Superior temporal gyrus (tissue), 1 donor: ENCODE data around the gene LHPP.
A peak's percentile ranks its signal among the peaks of the same experiment; 100 is the strongest.
"Not testable (repeated sequence)": the region's sequence is repeated elsewhere in the genome, so short reads cannot be mapped to it uniquely, and the experiment has no call there.

Experiments
- DNase-seq: peaks from one replicate; pipeline ENCODE4 v3.0.0-alpha.2; 2016; ENCODE audit errors: extremely low spot score

LHPP gene, protein sequence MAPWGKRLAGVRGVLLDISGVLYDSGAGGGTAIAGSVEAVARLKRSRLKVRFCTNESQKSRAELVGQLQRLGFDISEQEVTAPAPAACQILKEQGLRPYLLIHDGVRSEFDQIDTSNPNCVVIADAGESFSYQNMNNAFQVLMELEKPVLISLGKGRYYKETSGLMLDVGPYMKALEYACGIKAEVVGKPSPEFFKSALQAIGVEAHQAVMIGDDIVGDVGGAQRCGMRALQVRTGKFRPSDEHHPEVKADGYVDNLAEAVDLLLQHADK

GRCh38 chr10:124461642-124462347 lies at the start of gene LHPP:
LHPP (plus strand) TSS chr10:124461823; CDS start chr10:124461863, 40 bp downstream.
- peak; percentile 87 for DNase-seq

- DNase-seq: peak; percentile 49
Measured at GRCh38 chr10:124414076-124414475, 47.5 kb upstream of the LHPP start.

DNA sequence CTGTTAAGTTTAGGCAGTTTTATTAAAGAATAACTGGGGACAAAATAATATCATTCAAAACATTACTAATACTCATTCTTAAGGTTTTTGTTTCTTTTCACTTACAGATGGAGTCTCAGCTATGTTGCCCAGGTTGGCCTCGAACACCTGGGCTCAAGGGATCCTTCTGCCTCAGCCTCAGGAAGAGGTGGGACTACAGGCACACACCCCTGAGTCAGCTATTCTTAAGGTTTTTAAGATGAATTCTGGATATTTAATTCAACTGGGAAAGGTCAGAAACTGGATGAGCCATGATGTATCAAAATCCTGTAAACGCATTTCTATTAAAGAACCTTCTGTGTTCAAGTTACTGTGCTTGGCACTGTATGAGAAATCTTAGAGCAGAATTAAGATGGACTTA lies 46.4 kb upstream of the LHPP start:
- no peak for DNase-seq

DNA sequence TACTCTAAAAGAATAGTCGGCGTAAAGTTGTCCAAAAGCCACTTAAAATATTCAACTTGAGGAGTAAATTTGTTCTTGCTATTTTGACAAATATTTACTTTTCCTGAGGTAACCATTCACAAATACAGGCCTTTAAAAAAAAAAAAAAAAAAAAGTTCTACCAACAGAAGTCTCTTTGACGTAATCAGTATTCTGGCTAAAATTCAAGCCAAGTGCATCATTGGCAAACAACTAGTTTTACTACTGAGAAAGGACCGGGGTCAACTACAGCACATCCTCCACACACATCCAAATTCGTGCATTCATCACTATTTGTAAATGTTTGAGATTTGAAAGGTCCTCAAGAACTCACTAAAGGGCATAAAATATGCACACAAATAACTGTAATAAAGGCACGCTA lies 44.9 kb upstream of the LHPP start:
- peak; percentile 41 for DNase-seq

DNA sequence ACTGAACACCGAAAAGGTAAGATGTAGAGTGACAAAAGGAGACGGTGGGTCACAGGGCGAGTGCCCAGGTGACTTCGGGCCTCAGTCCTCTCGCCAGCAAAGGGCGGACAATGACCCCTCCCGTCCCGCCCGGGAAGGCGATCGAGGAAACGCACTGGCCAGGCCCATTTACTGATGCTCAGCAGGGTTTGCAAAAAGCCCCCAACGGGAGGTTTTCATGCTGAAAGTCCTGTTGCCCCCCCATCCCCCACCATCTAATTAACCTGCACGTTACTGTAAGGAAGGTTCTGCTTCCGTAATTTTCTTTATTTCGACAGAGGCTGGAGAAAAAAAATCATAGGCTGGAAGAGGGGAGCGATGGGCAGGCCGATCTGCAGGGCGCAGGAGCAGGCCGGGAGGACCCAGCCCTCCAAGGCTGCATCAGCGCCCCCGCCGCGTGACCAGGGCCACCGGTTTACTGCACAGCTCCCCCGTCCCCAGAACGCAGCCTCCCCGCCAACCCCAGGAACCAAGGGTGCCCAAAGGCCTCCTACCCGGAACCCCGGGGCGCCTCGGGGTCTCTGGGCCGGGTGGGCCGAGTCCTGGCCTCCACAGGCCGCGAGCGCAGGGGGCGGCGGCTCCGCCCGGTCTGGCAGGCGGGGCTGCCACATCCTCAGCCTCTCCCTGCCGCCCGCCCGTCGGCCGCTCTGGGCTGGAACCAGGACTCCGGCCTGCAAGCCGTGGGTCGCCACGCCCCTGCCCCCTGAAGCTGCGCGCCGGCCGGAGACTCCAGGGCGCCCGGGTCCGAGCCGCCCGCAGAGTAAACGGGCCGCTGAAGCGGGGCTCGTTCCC lies 43.5 kb upstream of the LHPP start:
- peak; percentile 54 for DNase-seq

DNA sequence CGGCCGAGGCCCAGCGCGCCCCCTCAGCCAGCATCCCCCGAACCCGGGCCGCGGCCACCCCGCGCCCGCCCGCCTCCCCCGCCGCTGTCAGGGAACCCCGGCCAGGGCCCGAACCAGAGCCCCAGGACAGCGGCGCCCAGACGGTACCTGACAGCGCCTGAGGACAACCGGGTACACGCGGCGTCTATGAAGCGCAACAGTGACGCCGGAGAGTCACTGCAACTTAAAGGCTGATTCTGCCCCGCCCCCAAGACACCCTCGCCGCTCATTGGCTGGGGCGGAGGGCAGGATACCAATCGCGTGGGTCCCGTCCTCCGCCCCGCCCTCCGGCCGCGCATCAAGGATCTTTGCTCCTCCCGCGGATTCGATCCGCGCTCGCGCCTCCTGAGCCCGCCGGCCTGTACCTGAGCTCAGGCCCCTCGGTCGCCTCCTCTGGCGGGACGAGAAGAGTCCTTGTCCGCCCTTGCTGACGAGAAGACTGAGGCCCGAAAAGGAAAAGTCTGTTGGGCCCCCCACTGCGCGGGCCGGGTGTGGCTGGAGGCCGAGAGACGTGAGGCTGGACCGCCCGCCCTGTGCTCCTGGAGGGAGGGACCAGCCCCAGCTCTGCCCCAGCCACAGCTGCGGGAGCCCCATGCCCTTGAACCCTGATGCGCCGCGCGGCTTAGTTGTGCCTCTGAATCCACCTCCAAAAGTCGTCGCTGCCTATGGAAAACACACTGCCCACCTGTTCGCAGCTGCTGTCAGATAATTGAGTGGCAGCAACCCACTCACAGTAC lies 42.7 kb upstream of the LHPP start, which contains the start of gene OAT:
TSS of gene OAT (minus strand) at position 198 of the 776 bp plus-strand sequence. CDS start 6,752 bp downstream, outside the sequence.
- DNase-seq: peak; percentile 98

DNA sequence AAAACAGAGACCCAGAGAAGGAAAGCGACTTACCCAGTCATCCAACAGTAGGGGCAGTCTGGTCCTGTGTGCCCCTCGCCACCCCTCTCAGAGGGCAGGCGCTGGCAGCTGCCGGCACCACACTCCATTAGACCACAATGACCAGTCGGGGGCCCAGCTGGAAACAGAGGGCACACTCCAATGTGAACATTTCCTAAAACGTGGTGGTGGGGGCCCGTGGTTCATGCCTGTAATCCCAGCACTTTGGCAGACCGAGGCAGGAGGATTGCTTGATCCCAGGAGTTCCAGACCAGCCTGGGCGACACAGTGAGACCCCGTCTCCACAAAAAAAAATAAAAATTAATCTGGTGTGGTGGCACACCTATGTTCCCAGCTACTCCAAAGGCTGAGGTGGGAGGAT lies 42.0 kb upstream of the LHPP start:
- no peak for DNase-seq

DNA sequence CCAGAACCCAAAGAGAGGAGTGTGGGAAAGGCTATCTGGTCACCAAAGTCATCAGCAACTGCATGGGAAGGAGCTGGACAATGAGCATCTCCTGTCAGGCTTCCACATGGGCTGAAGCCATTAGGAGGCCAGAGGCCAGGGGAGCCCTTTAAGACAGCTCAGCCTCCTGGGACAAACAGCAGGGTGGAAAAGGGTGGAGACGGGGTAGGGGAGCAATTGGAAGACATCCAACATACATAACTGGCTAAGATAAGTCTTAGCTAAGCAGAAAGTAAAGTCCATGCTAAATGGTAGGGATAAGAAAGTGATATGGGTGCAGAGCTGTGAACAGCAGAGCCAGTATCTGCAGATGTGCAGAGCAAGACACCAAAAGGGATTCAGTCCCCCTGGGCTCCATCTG lies 41.4 kb upstream of the LHPP start:
- no peak for DNase-seq

- DNase-seq: no peak
Measured at GRCh38 chr10:124422742-124423141, 38.9 kb upstream of the LHPP start.

DNA sequence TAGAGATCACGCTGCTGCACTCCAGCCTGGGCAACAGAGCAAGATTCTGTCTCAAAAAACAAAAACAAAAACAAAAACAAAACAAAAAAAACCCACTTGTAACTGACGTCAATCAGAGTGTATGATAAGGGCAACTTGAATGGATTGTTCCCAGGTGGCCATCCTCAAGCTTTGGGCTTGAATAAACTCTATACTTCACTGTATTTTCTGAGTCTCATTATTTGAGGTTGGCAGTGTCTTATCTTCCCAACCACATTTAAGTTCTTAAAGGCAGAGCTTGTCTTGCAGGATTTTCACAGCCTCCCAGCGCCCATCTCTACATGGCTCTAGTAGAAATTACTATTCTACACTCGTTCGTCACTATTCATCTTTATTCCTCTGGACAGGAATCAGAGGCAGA lies 37.8 kb upstream of the LHPP start:
- DNase-seq: no peak

GRCh38 chr10:124425227-124425962 lies 36.2 kb upstream of the LHPP start:
- no peak for DNase-seq

GRCh38 chr10:124428207-124428777 lies 33.3 kb upstream of the LHPP start:
- DNase-seq: no peak

DNA sequence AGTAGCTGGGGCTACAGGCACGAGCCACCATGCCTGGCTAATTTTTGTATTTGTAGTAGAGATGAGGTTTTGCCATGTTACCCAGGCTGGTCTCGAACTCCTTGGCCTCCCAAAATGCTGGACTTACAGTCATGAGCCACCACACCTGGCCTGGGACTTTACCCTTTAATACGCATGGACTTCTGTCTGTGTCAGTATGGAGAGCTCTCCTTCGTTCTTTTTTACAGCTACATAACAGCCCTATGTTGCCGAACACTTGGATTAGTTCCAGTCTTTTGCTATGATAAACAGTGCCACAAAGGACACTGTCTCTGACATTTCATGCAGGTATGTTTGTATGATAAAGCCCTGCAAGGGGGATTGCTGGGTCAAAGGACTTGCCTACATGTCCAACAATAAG lies 32.0 kb upstream of the LHPP start:
- DNase-seq: no peak

DNA sequence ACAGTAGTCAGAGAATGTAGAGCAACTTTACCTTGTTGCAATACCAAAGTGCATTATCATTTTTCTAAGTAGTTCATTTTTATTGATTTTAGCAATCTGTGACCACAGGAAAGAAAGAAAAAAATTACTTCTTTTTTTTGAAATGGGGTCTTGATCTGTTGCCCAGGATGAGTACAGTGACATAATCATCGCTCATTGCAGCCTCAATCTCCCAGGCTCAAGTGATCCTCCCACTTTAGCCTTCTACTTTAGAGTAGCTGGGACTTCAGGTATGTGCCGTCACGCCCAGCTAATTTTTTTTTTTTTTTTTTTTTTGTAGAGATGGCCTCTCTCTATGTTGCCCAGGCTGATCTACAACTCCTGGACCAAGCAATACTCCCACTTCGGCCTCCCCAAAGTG lies 31.5 kb upstream of the LHPP start:
- no peak for DNase-seq

GRCh38 chr10:124433461-124433860 lies 28.2 kb upstream of the LHPP start:
- no peak for DNase-seq

- not testable (repeated sequence) for DNase-seq
Measured at GRCh38 chr10:124435683-124436082, 25.9 kb upstream of the LHPP start.

- DNase-seq: no peak
Measured at GRCh38 chr10:124436191-124436638, 25.4 kb upstream of the LHPP start.

- DNase-seq: not testable (repeated sequence)
Measured at GRCh38 chr10:124441694-124442093, 19.9 kb upstream of the LHPP start.

DNA sequence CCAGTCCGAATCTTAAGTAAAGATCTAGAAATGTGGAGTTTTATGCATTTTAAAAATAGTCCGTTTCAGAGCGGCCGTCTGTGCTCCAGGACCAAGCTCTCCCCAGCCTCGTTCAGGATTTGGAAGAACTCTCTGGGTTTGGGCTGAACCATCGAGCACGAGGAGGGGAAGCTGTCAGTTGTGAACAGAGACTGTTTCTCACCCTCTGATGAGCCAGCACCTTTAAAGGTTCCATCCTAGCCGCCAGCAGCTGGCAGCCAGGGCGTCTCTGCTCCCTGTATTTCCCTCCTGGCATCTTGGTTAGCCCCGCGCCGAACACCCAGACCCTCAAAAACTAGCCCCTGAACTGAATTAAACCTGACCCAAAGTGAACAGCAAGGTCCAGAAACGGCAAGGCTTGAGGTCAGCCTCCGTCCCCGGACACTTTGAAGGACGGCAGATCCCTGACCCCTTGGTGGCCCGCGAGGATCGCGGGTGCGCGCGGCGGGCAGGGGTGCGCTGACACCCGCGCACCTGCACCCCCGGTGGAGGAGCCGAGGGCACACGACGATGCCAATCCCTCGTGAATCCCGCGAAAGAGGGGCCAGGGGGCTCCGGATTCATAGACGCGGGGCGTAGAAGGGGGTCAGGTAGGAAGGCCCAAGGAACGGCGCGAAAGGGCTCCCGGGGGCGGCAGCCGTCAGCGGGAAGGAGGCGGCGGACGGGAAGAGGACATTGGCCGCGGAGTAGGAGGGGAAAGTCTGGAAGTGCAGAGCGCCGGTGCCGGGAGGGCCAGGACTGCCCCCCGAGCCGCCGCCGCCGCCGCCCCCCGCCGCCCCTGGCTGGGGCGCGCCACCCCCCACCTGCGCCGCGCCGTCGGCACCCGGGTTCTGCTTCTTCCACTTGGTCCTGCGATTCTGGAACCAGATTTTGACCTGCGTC lies 14.5 kb upstream of the LHPP start:
- no peak for DNase-seq
